SK-N-MC (cell line): ENCODE measurements around the gene PGM2.

ENCODE experiments used
- EZH2 ChIP-seq: fragments of 200-600 bp; sonication (generic); IDR thresholded peaks from one replicate; pipeline ENCODE4 v1.6.1; 2017; ENCODE audit warnings: antibody characterized with exemption
- POLR2AphosphoS5 ChIP-seq: IDR thresholded peaks from 2 replicates; pipeline ENCODE4 v1.6.1; 2012; ENCODE audit warnings: mild to moderate bottlenecking, low read depth, low read length, borderline replicate concordance

- no peak for TF ChIP-seq EZH2
- no peak for TF ChIP-seq POLR2AphosphoS5
Measured at GRCh38 chr4:37827030-37827685, 672 bp downstream of the PGM2 start.
